Pancreas (tissue), 10 donors: ENCODE results near the gene CCNK. TPM values are rescaled to one million over a fixed set of nuclear protein-coding genes. Genes with fewer than 3 reads are reported as not detected.
A peak's percentile ranks its signal among the peaks of the same experiment; 100 is the strongest.

Experiments
- ATAC-seq, 4 donors: fragments of 200-7000 bp; cut with Tn5 transposase; one replicate each; pipeline versions ENCODE4 v1.8.0 to v1.9.1; 2020; ENCODE audit warnings: mild to moderate bottlenecking in 4 of 4, moderate library complexity in 4 of 4
- DNase-seq, 6 donors: peaks; one replicate each; pipeline ENCODE4 v3.0.0-alpha.2; 2020
- FAIRE-seq: peaks from 2 replicates; lab custom pipeline; 2012; peaks lifted over from hg19 to GRCh38; lab: Jason Lieb, UNC
- H3K27ac ChIP-seq, 4 donors: fragments of 200-600 bp; sonication (generic); 1 replicate in 3 of 4; 2 replicates in 1 of 4; pipeline versions ENCODE4 v1.5.0 to v1.8.0; 2020
- H3K27me3 ChIP-seq, 4 donors: fragments of 200-600 bp; one replicate each; pipeline ENCODE4 v1.8.0; 2021
- H3K36me3 ChIP-seq, 3 donors: fragments of 200-600 bp; sonication (generic) in 1 of 3; one replicate each; pipeline versions ENCODE4 v1.5.0 to v1.8.0; 2020 to 2021
- H3K4me1 ChIP-seq, 3 donors: fragments of 200-600 bp; one replicate each; pipeline ENCODE4 v1.8.0; 2021
- H3K4me3 ChIP-seq, 4 donors: fragments of 200-600 bp; sonication (generic) in 2 of 4; one replicate each; pipeline versions ENCODE4 v1.5.0 to v1.8.0; 2020 to 2021
- H3K9me3 ChIP-seq, 4 donors: fragments of 200-600 bp; one replicate each; pipeline ENCODE4 v1.8.0; 2021
- CTCF ChIP-seq, 4 donors: fragments of 200-600 bp; sonication (generic) in 3 of 4; IDR thresholded peaks; one replicate each; pipeline versions ENCODE4 v1.5.0 to v1.8.0; 2021; ENCODE audit warnings: antibody characterized with exemption in 4 of 4
- WGBS, 2 donors: extraction: QIAGEN DNeasy Blood & Tissue Kit; methylation state at CpG; one replicate each; pipeline ENCODE4 v1.1.7; 2013; 5-methylcytosine and 5-hydroxymethylcytosine counted together
- intact Hi-C, 3 donors: fragments of 100-400 bp; cut with DNase I; formaldehyde crosslinking; loops; one replicate each; pipeline versions ENCODE4 v1.11.1 to v1.14.2; 2022
- polyA plus RNA-seq, 2 donors: library from polyadenylated mRNA; stranded (reverse); fragments of 200-250 nt; gene quantifications; one replicate each; pipeline ENCODE4 v1.2.3, GENCODE V29; 2013
- total RNA-seq, 6 donors: library from RNA; stranded (reverse); fragmentation: NEBNext Ultra II Directional in 4 of 6; extraction: Animal tissue kit (Norgen Biotek cat#: 25700) in 4 of 6; gene quantifications; one replicate each; pipeline versions ENCODE4 v1.2.1 to v1.2.4, GENCODE V29; 2021 to 2023
- donor health status: healthy with polysubstance abuse.
- donor health status: DM: no; HTN: no; CAD: no; lungs with moderate emphysema.
- donor health status: DM: no; HTN: no; CAD: no.
- donor health status: control.
- donor health status: control.
- donor health status: Bipolar disorder and iron deficiency.
- donor health status: DM: yes; HTN: yes; CAD: no.
- donor health status: DM: no; HTN: no; CAD: no.
- donor health status: DM: no; HTN: no; CAD: no.
- donor health status: DM: yes; HTN: yes; CAD: no.

CCNK gene
- total and polyA plus RNA-seq, 8 donors: 7.9 to 23.4 (median 14.5) TPM

GRCh38 chr14:99559286-99559990 is 78.2 kb downstream of the CCNK start:
- Histone ChIP-seq H3K4me1 (peaks cover 57 to 69% (median 59%) of the 10 kb centered on the region in 3 donors), H3K36me3 (no peaks in the 10 kb centered on the region), H3K4me3 (no peak overlapping the region), H3K27me3 (no peaks in the 10 kb centered on the region), H3K9me3 (no peaks in the 10 kb centered on the region), H3K27ac (peak overlapping the region in 2 of 4 donors; percentile 80 to 85)
- ATAC-seq (no peak), FAIRE-seq (no peak), DNase-seq (no peak)
- WGBS, 2 donors: 54 to 67% methylated on average over 16 of the region's 16 CpGs
- intact Hi-C loops: no loop called here
- no peak for TF ChIP-seq CTCF (IDR thresholded peaks at IDR 0.05)

GRCh38 chr14:99560403-99560802 is 79.2 kb downstream of the CCNK start:
- peaks cover 58 to 72% (median 61%) of the 10 kb centered on the region in 3 donors for H3K4me1 ChIP-seq
- 86 to 87% methylated on average over 13 of the region's 13 CpGs for WGBS, 2 donors
- FAIRE-seq (no peak), ATAC-seq (no peak), DNase-seq (peak in 2 of 6 donors; percentile 34 to 62)
- H3K9me3 ChIP-seq: no peaks in the 10 kb centered on the region
- peak overlapping the region; percentile 71 to 85 (median 78) for H3K27ac ChIP-seq
- no peak for TF ChIP-seq CTCF (IDR thresholded peaks at IDR 0.05)
- intact Hi-C loops: loop anchor here in 2 of 3 donors (5.0 kb wide), 2 partner anchors 37 to 42 kb away; partner anchors contain the start of gene CCDC85C (in 1 of the 2)
- no peaks in the 10 kb centered on the region for H3K27me3 ChIP-seq
- H3K36me3 ChIP-seq: no peaks in the 10 kb centered on the region
- H3K4me3 ChIP-seq: no peak overlapping the region

- FAIRE-seq (no peak), ATAC-seq (peak; percentile 41 to 70 (median 64)), DNase-seq (peak in 5 of 6 donors; percentile 71 to 88 (median 81))
- WGBS, 2 donors: 33 to 45% methylated on average over 15 of the region's 15 CpGs
- Histone ChIP-seq H3K4me3 (no peak overlapping the region), H3K27me3 (no peaks in the 10 kb centered on the region), H3K27ac (peak overlapping the region; percentile 71 to 85 (median 78)), H3K36me3 (no peaks in the 10 kb centered on the region), H3K4me1 (peaks cover 52 to 72% (median 57%) of the 10 kb centered on the region in 3 donors), H3K9me3 (no peaks in the 10 kb centered on the region)
- TF ChIP-seq CTCF (IDR thresholded peaks at IDR 0.05): no peak
- intact Hi-C loops: loop anchor here in 2 of 3 donors (5.0 kb wide), 2 partner anchors 36 to 41 kb away; partner anchors contain the start of gene CCDC85C (in 1 of the 2)
These were observed 79.9 kb downstream of the CCNK start for GRCh38 chr14:99560922-99561683.

DNA sequence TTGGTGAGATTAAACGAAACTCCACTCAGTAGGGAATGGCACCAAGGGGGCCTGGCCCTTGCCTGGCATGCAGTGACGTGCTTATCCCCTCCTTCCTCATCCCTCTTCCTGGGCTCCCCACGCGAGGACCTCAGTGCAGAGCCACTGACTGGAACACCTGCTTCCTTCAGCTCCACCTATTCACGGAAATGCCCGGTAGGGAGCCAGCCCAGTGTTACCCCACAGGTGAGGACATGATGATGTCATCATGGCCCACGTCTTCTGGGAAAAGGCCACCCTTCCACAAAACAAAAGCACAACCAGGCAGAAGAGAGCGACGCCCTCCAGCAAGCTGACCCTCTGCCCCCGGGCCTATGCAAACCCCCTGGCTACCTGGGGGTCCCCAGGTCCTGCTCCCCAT is 80.7 kb downstream of the CCNK start:
- intact Hi-C loops: loop anchor here in 2 of 3 donors (5.0 kb wide), 2 partner anchors 35 to 40 kb away; partner anchors contain the start of gene CCDC85C (in 1 of the 2)
- no peaks in the 10 kb centered on the region for H3K27me3 ChIP-seq
- H3K4me3 ChIP-seq: no peak overlapping the region
- WGBS, 2 donors: 57 to 58% methylated on average over 10 of the region's 10 CpGs
- no peaks in the 10 kb centered on the region for H3K9me3 ChIP-seq
- peaks cover 50 to 74% (median 50%) of the 10 kb centered on the region in 3 donors for H3K4me1 ChIP-seq
- peak overlapping the region; percentile 71 to 85 (median 78) for H3K27ac ChIP-seq
- no peaks in the 10 kb centered on the region for H3K36me3 ChIP-seq
- DNase-seq (peak in 4 of 6 donors; percentile 47 to 63 (median 56)), FAIRE-seq (no peak), ATAC-seq (peak; percentile 9 to 57 (median 22))
- no peak for TF ChIP-seq CTCF (IDR thresholded peaks at IDR 0.05)

Other genes with a start within 250 kb of the CCNK start
- under 1 TPM; 0.12 to 0.47 (median 0.36) TPM for gene BCL11B, start 209.2 kb upstream of the CCNK start, total RNA-seq
- gene BCL11B, start 209.2 kb upstream of the CCNK start, polyA plus RNA-seq: under 1 TPM; 0.04 to 0.07 TPM
- 10 to 100 TPM; 24.9 to 32.7 (median 28.3) TPM for gene SETD3, start 550 bp upstream of the CCNK start, total RNA-seq
- gene SETD3, start 550 bp upstream of the CCNK start, polyA plus RNA-seq: 10 to 100 TPM; 14.0 to 24.5 TPM
- gene CCDC85C, start 122.8 kb downstream of the CCNK start, total RNA-seq: 10 to 100 TPM; 14.4 to 22.2 (median 17.6) TPM
- 10 to 100 TPM in 1 of 2 donors, 1 to 10 TPM in 1; 9.5 to 19.5 TPM for gene CCDC85C, start 122.8 kb downstream of the CCNK start, polyA plus RNA-seq
- 1 to 10 TPM in 1 of 6 donors, under 1 TPM in 5; 0.13 to 1.2 (median 0.29) TPM for gene HHIPL1, start 163.7 kb downstream of the CCNK start, total RNA-seq
- under 1 TPM; 0.09 to 0.23 TPM for gene HHIPL1, start 163.7 kb downstream of the CCNK start, polyA plus RNA-seq
- 1 to 10 TPM; 1.0 to 2.1 (median 1.7) TPM for gene CYP46A1, start 202.9 kb downstream of the CCNK start, total RNA-seq
- 1 to 10 TPM; 3.5 to 5.2 TPM for gene CYP46A1, start 202.9 kb downstream of the CCNK start, polyA plus RNA-seq